ENCODE data around the gene AGRP. TPM values are rescaled to one million over a fixed set of nuclear protein-coding genes. Genes with fewer than 3 reads are reported as not detected.
A peak's percentile ranks its signal among the peaks of the same experiment; 100 is the strongest.
"Not testable (repeated sequence)": the region's sequence is repeated elsewhere in the genome, so short reads cannot be mapped to it uniquely, and the experiment has no call there.

The AGRP gene
- total RNA-seq, 1 experiment from 2014 or later: not detected

DNA sequence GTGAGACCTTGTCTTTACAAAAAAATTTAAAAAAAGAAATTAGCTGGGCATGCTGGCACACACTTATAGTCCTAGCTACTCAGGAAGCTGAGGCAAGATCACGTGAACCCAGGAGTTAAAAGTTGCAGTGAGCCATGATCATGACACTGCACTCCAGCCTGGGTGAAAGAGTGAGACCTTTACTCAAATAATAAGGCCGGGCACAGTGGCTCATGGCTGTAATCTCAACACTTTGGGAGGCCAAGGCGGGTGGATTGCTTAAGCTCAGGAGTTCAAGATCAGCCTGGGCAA is 33.8 kb upstream of the AGRP start:
- H3K4me1 ChIP-seq: no peaks in the 10 kb centered on the region
- H3K36me3 ChIP-seq: no peaks in the 10 kb centered on the region
- no peak for DNase-seq
- H3K9me3 ChIP-seq (replicated peaks): no peaks in the 10 kb centered on the region
- H3K4me3 ChIP-seq: no peak overlapping the region
- no peaks in the 10 kb centered on the region for H3K27me3 ChIP-seq
- no peak overlapping the region for H3K27ac ChIP-seq

DNA sequence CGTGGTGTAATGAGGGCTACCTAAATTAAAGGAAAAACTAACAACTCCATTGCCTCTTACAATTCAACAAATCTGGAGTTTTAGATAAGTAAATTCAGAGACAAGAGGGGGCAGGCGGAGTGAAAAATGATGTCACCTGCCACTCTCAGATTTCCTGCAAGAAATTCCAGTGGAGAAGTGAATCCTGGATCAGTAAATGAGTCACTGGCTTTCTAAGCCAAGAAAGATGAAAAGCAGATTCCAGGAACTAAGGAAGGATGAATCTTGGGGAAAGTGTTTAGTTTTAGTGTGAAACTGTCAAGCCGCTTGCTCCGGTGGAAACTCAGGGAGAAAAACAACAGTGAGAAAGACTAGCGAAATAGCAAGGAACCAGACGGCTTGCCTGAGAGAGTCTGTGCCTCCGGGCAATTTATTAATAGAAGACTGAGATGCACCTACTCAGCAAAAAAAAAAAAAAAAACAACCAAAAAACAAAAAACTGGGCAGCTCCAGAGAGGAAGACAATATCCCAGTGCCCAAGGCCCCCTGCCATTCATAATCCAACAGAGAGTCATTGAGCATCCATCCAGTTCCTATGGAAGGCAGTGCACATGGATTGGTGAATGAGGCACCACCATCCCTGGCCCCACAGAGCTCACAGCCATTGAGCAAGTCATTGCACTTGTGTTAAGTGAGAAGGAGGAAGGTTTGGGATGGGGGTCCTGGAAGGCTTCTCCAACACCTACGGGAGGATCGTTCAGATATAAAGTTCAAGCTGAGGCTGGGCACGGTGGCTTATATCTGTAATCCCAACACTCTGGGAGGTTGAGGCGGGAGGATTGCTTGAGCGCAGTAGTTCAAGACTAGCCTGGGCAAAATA is 33.2 kb upstream of the AGRP start:
- Histone ChIP-seq H3K36me3 (no peaks in the 10 kb centered on the region), H3K27ac (no peak overlapping the region), H3K4me3 (no peak overlapping the region), H3K4me1 (no peaks in the 10 kb centered on the region), H3K9me3 (replicated peaks) (no peaks in the 10 kb centered on the region), H3K27me3 (no peaks in the 10 kb centered on the region)
- no peak for DNase-seq

DNA sequence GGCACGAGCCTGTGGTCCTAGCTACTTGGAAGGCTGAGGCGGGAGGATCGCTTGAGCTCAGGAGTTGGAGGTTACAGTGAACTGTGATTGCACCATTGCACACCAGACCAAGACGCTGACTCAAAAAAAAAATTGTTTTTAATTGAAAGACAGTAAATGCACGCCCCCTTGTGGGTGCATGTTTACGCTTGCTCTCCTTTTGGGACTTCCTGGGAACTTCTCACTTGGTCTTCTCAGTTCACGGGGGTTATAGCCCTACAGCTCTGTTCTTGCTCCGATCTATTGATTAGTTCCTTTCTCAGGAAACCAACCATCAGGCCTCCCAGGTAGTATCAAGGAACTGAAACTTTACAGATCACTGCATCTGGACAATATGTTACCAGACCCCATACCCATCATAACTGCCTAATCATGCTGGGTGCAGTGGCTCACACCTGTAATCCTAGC is 31.1 kb upstream of the AGRP start:
- no peak overlapping the region for H3K27ac ChIP-seq
- H3K4me3 ChIP-seq: no peak overlapping the region
- DNase-seq: peak; percentile 62 to 79
- no peaks in the 10 kb centered on the region for H3K36me3 ChIP-seq
- H3K27me3 ChIP-seq: no peaks in the 10 kb centered on the region
- H3K9me3 ChIP-seq (replicated peaks): no peaks in the 10 kb centered on the region
- no peaks in the 10 kb centered on the region for H3K4me1 ChIP-seq

DNA sequence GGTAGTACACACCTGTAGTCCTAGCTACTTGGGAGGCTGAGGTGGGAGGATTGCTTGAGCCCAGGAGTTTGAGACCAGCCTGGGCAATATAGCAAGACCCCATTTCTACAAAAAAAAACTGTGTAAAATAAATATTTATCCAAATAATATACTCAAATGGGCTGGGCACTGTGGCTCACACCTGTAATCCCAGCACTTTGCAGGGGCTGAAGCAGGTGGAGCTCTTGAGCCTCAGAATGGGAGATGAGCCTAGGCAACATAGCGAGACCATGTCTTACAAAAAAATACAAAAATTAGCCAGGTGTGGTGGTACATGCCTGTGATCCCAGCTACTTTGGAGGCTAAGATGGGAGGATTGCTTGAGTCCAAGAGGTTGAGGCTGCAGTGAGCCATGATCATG is 30.5 kb upstream of the AGRP start:
- H3K4me3 ChIP-seq; H3K36me3 ChIP-seq; H3K27ac ChIP-seq; H3K9me3 ChIP-seq (replicated peaks); H3K4me1 ChIP-seq; H3K27me3 ChIP-seq; DNase-seq: not testable (repeated sequence)

DNA sequence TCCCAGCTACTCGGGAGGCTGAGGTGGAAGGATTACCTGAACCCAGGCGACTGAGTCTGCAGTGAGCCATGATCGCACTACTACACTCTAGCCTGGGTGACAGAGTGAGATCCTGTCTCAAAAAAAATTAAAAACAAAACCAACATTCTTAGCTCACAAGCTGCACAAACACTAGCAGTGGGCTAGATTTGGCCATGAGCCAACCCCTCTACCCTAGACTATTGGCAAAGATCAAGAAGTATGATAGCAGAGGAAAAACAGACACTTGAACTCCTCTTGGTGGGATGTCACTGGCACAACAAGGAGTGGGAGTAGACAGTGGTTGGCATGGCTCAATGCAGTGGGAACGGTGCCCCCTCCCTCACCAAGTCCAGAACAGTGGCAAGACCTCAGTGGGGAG is 25.7 kb upstream of the AGRP start:
- Histone ChIP-seq H3K27me3 (no peaks in the 10 kb centered on the region), H3K27ac (no peak overlapping the region), H3K4me1 (peaks cover 3% of the 10 kb centered on the region; the same call in 1 of the 2 replicates), H3K4me3 (no peak overlapping the region), H3K9me3 (replicated peaks) (no peaks in the 10 kb centered on the region), H3K36me3 (no peaks in the 10 kb centered on the region)
- DNase-seq: peak in 1 of 2 experiments; percentile 13

DNA sequence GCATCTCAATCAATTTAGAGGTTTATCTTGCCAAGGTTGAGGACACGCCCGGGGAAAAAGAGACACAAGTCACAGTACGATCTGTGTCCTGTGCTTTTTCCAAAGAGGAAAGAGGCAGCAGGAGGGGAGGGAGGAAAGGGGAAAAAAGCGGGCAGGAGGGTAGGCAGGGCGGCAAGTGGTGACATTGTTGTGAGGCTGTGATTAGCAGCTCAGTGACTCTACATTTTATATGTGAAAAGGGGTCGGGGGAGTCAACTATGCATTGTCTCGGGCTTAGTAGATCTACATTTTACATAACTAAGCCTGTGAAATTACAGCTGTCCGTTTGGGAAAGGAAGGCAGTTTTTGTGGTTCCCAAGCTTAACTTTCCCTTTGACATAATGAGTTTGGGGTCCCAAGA is 23.1 kb upstream of the AGRP start:
- DNase-seq: no peak
- H3K9me3 ChIP-seq (replicated peaks): no peaks in the 10 kb centered on the region
- no peak overlapping the region for H3K4me3 ChIP-seq
- no peaks in the 10 kb centered on the region for H3K27me3 ChIP-seq
- H3K36me3 ChIP-seq: no peaks in the 10 kb centered on the region
- H3K27ac ChIP-seq: no peak overlapping the region
- H3K4me1 ChIP-seq: peaks cover 4% of the 10 kb centered on the region; the same call in 1 of the 2 replicates

DNA sequence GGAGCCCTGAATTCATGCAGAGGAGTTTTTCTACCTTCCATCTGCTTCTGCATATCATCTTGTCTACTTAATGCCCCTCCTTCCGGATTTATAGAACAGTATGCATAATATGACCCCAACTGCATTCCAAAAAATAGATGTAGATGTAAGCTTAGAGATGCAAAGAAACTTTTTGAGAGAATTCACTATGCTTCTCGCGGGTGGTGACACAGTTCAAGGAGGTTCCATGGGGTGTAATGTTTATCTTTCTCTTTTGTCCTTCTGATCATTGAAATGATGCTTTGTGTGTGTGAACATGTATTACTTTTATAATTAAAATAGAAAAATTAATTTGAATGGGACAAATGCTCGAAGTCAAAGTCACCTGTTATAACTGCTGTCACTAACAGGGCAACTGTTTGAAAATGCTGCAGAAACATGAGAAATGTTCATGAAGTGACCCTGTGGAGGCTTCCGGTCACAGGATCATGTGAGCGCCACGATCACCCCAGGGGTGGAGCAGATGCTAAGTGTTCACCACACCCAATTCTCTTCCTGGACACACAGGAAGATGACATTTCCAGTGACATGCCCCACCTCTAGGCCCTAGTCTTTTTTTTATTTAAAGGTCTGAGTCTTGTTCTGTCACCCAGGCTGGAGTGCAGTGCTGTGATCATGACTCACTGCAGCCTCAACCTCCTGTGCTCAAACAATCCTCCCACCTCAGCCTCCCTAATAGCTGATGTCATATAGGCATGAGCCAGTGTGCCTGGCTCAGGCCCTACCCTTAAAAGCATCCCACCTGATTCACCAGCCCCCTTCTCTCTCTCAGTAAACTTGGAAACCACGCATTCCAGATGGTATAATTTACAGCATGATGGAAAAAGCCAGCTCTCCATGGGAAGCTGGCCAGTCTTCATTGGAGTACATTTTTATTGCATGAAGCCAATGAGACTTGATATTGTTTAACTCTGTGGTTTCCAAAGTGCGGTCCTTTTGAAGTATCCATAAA is 21.0 kb upstream of the AGRP start:
- DNase-seq: peak; percentile 24 to 39
- Histone ChIP-seq H3K4me3 (no peak overlapping the region), H3K27ac (no peak overlapping the region), H3K4me1 (peaks cover 4% of the 10 kb centered on the region; the same call in 1 of the 2 replicates), H3K9me3 (replicated peaks) (no peaks in the 10 kb centered on the region), H3K27me3 (no peaks in the 10 kb centered on the region), H3K36me3 (no peaks in the 10 kb centered on the region)

DNA sequence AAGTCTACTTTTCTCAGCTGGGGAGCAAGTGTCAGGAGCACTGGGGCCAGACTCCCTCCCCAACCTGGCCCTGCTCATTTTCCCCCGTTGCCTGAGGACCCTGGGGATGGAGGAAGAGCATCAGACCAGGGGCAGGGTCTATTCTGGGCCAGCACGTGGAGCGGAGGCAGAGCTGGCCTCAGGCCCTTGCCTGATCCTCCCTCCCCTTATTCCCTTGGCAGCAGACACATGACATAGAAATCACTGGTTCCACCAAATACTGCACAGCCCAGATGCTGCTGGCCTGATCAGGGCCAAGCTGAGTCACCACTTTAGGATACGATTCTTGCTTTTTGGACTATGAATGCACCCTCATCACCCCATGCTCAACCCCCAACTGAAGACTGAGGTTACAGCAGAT is 15.8 kb upstream of the AGRP start:
- Histone ChIP-seq H3K4me1 (peaks cover 2% of the 10 kb centered on the region; the same call in 1 of the 2 replicates), H3K27ac (no peak overlapping the region), H3K27me3 (no peaks in the 10 kb centered on the region), H3K36me3 (no peaks in the 10 kb centered on the region), H3K9me3 (replicated peaks) (no peaks in the 10 kb centered on the region), H3K4me3 (no peak overlapping the region)
- no peak for DNase-seq

DNA sequence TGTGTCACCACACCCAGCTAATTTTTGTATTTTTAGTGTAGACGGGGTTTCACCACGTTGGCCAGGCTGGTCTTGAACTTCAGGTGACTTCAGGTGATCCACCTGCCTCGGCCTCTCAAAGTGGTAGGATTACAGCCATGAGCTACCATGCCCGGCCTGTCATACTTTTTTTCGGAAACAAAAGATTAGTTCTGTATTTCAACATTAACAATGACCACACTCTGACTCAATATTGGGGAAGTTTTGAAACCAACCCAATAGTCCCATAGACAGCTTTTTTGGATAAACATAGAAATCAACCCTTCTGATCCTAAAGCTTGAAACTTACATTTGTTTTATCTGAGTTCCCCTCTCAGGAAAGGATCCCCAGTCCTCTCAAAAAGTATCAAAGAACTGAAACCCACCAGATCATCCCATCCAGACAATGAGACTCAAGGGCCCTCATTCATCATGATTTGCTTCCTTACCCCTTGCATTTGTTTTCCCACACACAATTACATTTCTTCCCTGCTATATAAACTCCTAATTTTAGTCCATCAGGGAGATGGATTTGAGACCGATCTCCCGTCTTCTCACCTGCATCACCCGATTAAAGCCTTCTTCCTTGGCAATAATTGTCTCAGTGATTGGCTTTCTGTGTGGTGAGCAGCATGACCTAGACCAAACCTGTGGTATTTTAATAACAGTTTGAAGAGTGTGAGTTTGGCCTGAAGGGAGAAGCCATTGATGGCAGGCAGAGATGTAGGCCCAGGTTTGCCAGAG is 7.2 kb upstream of the AGRP start:
- Histone ChIP-seq H3K9me3 (replicated peaks) (no peaks in the 10 kb centered on the region), H3K4me1 (no peaks in the 10 kb centered on the region), H3K36me3 (no peaks in the 10 kb centered on the region), H3K27ac (no peak overlapping the region), H3K4me3 (no peak overlapping the region), H3K27me3 (no peaks in the 10 kb centered on the region)
- no peak for DNase-seq

DNA sequence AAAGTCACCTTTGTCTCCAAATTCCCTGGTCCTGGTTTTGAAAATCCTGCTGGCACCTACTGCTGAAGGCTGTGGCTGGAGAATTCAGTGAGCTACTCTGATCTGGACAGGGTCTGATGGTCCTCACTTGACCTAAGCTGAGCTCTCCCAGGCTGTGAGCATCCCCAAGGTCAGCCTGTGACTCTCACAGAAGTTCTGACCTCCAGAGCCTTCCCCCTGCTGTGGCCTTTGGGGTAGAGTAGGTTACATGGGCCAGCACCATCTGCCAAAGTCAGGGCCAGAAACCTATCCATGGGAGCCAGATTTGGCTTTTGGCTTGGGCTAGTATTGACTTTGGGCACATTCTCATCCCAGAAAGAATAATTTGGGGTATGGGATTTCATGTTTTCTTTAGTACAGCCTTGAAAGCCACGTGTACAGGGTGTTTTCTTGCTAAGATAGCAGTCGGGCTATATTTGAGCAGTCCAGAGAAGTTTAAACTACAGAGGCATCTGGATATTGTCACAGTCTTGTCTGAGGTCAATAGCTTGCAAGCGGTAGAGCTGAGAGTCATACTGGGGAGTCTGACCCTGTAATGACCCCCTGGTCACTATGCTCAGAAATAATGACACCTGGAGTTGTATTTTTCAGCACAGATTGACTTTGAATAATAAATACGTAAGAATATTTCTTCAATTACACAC is 6.2 kb upstream of the AGRP start:
- Histone ChIP-seq H3K27ac (no peak overlapping the region), H3K4me1 (no peaks in the 10 kb centered on the region), H3K9me3 (replicated peaks) (no peaks in the 10 kb centered on the region), H3K4me3 (no peak overlapping the region), H3K36me3 (no peaks in the 10 kb centered on the region), H3K27me3 (no peaks in the 10 kb centered on the region)
- DNase-seq: no peak

DNA sequence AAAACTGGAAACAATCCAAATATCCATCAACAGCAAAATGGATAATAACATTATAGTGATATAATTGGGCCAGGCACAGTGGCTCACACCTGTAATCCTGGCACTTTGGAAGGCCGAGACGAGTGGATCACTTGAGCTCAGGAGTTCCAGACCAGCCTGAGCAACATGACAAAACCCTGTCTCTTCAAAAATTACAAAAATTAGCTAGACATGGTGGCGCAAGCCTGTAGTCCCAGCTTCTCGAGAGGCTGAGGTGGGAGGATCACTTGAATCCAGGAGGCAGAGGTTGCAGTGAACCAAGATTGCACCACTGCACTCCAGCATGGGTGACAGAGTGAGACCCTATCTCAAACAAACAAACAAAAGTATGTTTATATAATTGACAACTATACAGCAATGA is 4.2 kb upstream of the AGRP start:
- not testable (repeated sequence) for H3K9me3 ChIP-seq (replicated peaks); H3K27ac ChIP-seq; H3K27me3 ChIP-seq; H3K36me3 ChIP-seq; H3K4me1 ChIP-seq; H3K4me3 ChIP-seq; DNase-seq

DNA sequence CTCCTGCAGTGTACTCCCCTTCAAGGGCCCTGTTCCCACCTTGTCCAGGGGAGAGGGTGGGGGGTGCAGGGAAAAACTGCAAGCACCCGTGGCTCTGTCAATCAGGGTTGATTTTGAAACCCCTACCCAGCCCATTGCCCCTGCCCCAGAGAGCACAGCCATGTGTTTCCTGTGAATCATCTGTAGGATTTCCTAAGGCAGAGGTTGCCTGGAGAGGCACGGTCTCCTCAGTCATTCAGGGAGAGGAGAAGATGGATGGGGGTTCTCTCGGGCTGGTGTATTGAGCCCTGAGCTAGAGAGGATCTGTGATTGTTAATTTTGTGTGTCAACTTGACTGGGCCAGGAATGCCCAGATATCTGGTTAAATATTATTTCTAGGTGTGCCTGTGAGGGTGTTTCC is 3.5 kb upstream of the AGRP start:
- Histone ChIP-seq H3K27ac (no peak overlapping the region), H3K36me3 (no peaks in the 10 kb centered on the region), H3K4me3 (no peak overlapping the region), H3K4me1 (no peaks in the 10 kb centered on the region), H3K9me3 (replicated peaks) (no peaks in the 10 kb centered on the region), H3K27me3 (no peaks in the 10 kb centered on the region)
- DNase-seq: no peak

DNA sequence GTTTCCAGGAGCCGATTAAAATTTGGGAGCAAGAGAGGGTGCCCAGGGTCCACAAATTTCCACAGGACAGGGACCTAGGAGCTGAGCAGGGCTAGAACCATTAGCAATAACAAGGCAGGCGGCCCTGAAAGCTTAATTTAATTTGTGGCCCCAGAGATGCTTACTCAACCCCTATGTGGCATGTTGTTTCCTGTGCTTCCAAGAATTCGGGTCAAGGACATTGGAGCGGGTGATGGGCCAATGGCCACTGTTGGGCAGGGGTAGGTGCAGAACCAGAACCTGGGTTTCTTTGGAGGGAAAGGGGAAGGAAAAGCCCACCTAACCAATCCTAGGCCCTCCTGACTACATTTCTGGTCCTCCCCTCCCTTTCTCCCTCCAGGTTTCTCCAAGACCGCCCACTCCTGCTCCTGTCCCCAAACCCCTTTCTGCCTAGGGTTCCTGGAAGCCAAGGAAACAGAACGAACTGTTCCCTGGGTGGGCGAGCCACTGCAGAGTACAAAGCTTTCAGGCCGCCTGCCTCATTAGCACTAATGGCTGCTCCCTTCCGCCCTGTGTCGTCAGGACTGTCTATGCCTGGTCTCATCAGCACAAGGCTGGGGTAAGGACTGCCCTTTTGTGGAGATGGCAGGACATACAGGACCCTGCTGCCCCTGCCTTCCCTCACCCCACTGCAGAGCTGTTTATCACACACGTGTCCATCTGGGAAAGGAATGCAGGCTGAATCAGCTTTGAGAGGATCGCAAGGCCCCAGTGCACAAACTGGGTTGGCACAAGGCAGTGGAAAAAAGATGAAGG is 581 bp upstream of the AGRP start:
- DNase-seq: no peak
- H3K27me3 ChIP-seq: no peaks in the 10 kb centered on the region
- H3K4me3 ChIP-seq: no peak overlapping the region
- no peaks in the 10 kb centered on the region for H3K9me3 ChIP-seq (replicated peaks)
- H3K27ac ChIP-seq: no peak overlapping the region
- no peaks in the 10 kb centered on the region for H3K36me3 ChIP-seq
- H3K4me1 ChIP-seq: no peaks in the 10 kb centered on the region; the same call in 1 of the 2 replicates
